LNCAP (cell line): Measurements from ENCODE around the gene ITIH2.

ENCODE experiments used
- CTCF ChIP-seq: fragments of 450-650 bp; IDR thresholded peaks from 2 replicates; pipeline ENCODE4 v1.5.1; 2017; ENCODE audit warnings: mild to moderate bottlenecking

The ITIH2 gene

GRCh38 chr10:7696545-7696944 lies 6.6 kb upstream of the ITIH2 start:
- TF ChIP-seq CTCF: no peak

GRCh38 chr10:7697426-7697825 lies 5.7 kb upstream of the ITIH2 start:
- no peak for TF ChIP-seq CTCF

GRCh38 chr10:7700577-7701125 lies 2.5 kb upstream of the ITIH2 start:
- TF ChIP-seq CTCF: no peak

- no peak for TF ChIP-seq CTCF
Observed at GRCh38 chr10:7701158-7701742, 1.9 kb upstream of the ITIH2 start.

GRCh38 chr10:7702288-7702812 lies 766 bp upstream of the ITIH2 start:
- TF ChIP-seq CTCF: no peak

GRCh38 chr10:7704071-7705016 lies 1.2 kb downstream of the ITIH2 start:
- TF ChIP-seq CTCF: no peak

GRCh38 chr10:7705341-7705740 lies 2.2 kb downstream of the ITIH2 start:
- TF ChIP-seq CTCF: no peak
